SH-SY5Y (cell line): ENCODE results near the gene ASRGL1.

Experiments used
- GATA2 ChIP-seq: IDR thresholded peaks from 2 replicates; pipeline ENCODE4 v1.6.1; 2011; ENCODE audit warnings: mild to moderate bottlenecking, low read depth, low read length
- GATA3 ChIP-seq: IDR thresholded peaks from 2 replicates; pipeline ENCODE4 v1.6.1; 2011; ENCODE audit warnings: low read depth, mild to moderate bottlenecking, low read length, moderate library complexity

DNA sequence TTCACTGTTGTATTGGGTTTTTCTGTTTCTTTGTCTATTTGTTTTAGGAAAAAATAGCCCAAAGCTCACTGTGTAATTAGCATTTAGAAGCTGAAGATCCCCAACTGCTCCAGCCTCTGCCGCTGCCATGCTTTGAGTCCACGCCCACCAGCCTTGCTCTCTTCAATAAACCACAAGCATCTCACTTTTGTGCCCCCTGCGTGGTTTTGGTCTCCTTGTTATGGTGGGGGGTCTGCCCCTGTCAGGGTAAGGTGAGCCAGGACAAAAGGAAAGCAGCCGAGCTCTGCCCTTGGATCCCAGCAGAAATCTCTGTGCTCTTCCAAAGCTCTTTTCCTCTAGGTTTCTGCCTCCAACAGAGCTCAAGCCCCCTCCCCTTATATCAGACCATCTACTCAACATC, 85.8 kb downstream of the ASRGL1 start:
- no peak for TF ChIP-seq GATA2
- no peak for TF ChIP-seq GATA3
